ENCODE results near the gene SIVA1.

SIVA1 gene

DNA sequence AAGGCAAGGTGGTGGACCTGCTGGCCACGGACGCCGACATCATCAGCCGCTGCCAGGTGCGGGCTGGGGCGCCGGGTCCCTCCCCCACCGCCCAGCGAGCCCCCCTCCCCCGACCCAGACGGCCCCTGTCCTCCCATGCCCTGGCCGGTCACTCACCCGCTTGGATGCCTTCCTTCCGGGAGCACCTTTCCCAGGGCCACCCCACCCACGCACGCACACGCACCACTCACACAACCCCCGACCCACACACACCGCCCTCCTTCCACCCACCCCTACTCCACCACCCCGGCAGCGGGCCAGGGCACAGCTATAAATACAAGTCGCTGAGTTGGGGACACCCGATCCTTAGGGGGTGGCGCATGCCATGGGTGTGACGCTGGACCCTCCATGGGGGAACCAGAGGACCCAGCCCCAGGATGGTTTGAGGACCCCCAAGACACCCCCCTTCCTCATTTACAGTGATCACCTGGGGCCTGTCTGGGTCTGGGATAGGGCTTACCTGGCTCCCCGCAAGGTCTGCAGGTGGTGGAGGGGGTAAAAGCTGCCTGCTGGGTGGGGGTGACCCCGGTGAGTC lies 28.5 kb upstream of the SIVA1 start:
- CTCF ChIA-PET, result interaction anchor here (0.5 to 2.2 kb wide), 7 partner anchors 12 to 954 kb away, joined by 3 to 7 read pairs (median 3); partner anchors contain the start of gene SIVA1
- Histone ChIP-seq H3K4me1 (ENCODE audit: control insufficient read depth, insufficient read depth, low read length) (no peaks in the 10 kb centered on the region; the same call in 1 of the 2 replicates), H3K36me3 (ENCODE audit: control insufficient read depth in 2 of 2, insufficient read depth in 1 of 2, low read length in 2 of 2) (no peaks in the 10 kb centered on the region), H3K4me3 (ENCODE audit: low read depth, low read length) (peak overlapping the region; percentile 46), H3K27ac (ENCODE audit: extremely low read depth, low read depth, low read length) (no peak overlapping the region), H3K9me3 (ENCODE audit: control insufficient read depth, insufficient read depth, low read depth, low read length) (no peaks in the 10 kb centered on the region)
- peak; percentile 99 for TF ChIP-seq ZFHX2 (tag by site-specific recombination; conservative IDR thresholded peaks at IDR 0.05)
- TF ChIP-seq, protein P1, sequence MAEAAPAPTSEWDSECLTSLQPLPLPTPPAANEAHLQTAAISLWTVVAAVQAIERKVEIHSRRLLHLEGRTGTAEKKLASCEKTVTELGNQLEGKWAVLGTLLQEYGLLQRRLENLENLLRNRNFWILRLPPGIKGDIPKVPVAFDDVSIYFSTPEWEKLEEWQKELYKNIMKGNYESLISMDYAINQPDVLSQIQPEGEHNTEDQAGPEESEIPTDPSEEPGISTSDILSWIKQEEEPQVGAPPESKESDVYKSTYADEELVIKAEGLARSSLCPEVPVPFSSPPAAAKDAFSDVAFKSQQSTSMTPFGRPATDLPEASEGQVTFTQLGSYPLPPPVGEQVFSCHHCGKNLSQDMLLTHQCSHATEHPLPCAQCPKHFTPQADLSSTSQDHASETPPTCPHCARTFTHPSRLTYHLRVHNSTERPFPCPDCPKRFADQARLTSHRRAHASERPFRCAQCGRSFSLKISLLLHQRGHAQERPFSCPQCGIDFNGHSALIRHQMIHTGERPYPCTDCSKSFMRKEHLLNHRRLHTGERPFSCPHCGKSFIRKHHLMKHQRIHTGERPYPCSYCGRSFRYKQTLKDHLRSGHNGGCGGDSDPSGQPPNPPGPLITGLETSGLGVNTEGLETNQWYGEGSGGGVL (tag by site-specific recombination; IDR thresholded peaks at IDR 0.05), result peak; percentile 55; the same call in 1 of the 2 replicates
- no peak for TF ChIP-seq HOXC10 (CRISPR knock-in tag; IDR thresholded peaks at IDR 0.05)
- TF ChIP-seq ZNF324 (tag by site-specific recombination; IDR thresholded peaks at IDR 0.05), result no peak
- TF ChIP-seq PATZ1 (tag by site-specific recombination; IDR thresholded peaks at IDR 0.05), result peak; percentile 47
- peak; percentile 92 for TF ChIP-seq GLIS2 (tag by site-specific recombination; IDR thresholded peaks at IDR 0.05)
- peak; percentile 26; the same call in 1 of the 2 replicates for TF ChIP-seq KLF1 (tag by site-specific recombination; IDR thresholded peaks at IDR 0.05)
- TF ChIP-seq EGR2 (tag by site-specific recombination; IDR thresholded peaks at IDR 0.05; ENCODE audit: low read depth), result peak; percentile 98
- TF ChIP-seq SP2 (tag by site-specific recombination; IDR thresholded peaks at IDR 0.05), result peak; percentile 16
- TF ChIP-seq, protein P2, sequence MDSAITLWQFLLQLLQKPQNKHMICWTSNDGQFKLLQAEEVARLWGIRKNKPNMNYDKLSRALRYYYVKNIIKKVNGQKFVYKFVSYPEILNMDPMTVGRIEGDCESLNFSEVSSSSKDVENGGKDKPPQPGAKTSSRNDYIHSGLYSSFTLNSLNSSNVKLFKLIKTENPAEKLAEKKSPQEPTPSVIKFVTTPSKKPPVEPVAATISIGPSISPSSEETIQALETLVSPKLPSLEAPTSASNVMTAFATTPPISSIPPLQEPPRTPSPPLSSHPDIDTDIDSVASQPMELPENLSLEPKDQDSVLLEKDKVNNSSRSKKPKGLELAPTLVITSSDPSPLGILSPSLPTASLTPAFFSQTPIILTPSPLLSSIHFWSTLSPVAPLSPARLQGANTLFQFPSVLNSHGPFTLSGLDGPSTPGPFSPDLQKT (IDR thresholded peaks at IDR 0.05; ENCODE audit: borderline replicate concordance, low read depth, low read length), result no peak
- TF ChIP-seq ZNF19 (tag by site-specific recombination; IDR thresholded peaks at IDR 0.05; ENCODE audit: low read depth), result no peak
- TF ChIP-seq, protein P3, sequence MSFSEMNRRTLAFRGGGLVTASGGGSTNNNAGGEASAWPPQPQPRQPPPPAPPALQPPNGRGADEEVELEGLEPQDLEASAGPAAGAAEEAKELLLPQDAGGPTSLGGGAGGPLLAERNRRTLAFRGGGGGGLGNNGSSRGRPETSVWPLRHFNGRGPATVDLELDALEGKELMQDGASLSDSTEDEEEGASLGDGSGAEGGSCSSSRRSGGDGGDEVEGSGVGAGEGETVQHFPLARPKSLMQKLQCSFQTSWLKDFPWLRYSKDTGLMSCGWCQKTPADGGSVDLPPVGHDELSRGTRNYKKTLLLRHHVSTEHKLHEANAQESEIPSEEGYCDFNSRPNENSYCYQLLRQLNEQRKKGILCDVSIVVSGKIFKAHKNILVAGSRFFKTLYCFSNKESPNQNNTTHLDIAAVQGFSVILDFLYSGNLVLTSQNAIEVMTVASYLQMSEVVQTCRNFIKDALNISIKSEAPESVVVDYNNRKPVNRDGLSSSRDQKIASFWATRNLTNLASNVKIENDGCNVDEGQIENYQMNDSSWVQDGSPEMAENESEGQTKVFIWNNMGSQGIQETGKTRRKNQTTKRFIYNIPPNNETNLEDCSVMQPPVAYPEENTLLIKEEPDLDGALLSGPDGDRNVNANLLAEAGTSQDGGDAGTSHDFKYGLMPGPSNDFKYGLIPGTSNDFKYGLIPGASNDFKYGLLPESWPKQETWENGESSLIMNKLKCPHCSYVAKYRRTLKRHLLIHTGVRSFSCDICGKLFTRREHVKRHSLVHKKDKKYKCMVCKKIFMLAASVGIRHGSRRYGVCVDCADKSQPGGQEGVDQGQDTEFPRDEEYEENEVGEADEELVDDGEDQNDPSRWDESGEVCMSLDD (tag by site-specific recombination; IDR thresholded peaks at IDR 0.05), result 0 out of 2 replicates have a peak, but pooled peaks have one; percentile 24
- POLR2A ChIA-PET, result interaction anchor here (0.6 kb wide), 1 partner anchor 499 kb away, joined by 4 read pairs; no protein-coding TSS in a partner anchor

GRCh38 chr14:104724981-104725771 lies 27.8 kb upstream of the SIVA1 start:
- Histone ChIP-seq H3K4me1 (ENCODE audit: control insufficient read depth, insufficient read depth, low read length) (no peaks in the 10 kb centered on the region; the same call in 1 of the 2 replicates), H3K9me3 (ENCODE audit: control insufficient read depth, insufficient read depth, low read depth, low read length) (no peaks in the 10 kb centered on the region), H3K36me3 (ENCODE audit: control insufficient read depth in 2 of 2, insufficient read depth in 1 of 2, low read length in 2 of 2) (no peaks in the 10 kb centered on the region), H3K27ac (ENCODE audit: extremely low read depth, low read depth, low read length) (no peak overlapping the region), H3K4me3 (ENCODE audit: low read depth, low read length) (no peak overlapping the region)
- POLR2A ChIA-PET, result no interaction called here
- CTCF ChIA-PET, result interaction anchor here (0.6 to 2.0 kb wide), 5 partner anchors 11 to 525 kb away, joined by 3 to 4 read pairs (median 3); no protein-coding TSS in a partner anchor
- no peak for TF ChIP-seq ZNF791 (tag by site-specific recombination; IDR thresholded peaks at IDR 0.05)
- no peak for TF ChIP-seq ZNF292 (tag by site-specific recombination; IDR thresholded peaks at IDR 0.05; ENCODE audit: borderline replicate concordance, low read depth)
- TF ChIP-seq, protein P4, sequence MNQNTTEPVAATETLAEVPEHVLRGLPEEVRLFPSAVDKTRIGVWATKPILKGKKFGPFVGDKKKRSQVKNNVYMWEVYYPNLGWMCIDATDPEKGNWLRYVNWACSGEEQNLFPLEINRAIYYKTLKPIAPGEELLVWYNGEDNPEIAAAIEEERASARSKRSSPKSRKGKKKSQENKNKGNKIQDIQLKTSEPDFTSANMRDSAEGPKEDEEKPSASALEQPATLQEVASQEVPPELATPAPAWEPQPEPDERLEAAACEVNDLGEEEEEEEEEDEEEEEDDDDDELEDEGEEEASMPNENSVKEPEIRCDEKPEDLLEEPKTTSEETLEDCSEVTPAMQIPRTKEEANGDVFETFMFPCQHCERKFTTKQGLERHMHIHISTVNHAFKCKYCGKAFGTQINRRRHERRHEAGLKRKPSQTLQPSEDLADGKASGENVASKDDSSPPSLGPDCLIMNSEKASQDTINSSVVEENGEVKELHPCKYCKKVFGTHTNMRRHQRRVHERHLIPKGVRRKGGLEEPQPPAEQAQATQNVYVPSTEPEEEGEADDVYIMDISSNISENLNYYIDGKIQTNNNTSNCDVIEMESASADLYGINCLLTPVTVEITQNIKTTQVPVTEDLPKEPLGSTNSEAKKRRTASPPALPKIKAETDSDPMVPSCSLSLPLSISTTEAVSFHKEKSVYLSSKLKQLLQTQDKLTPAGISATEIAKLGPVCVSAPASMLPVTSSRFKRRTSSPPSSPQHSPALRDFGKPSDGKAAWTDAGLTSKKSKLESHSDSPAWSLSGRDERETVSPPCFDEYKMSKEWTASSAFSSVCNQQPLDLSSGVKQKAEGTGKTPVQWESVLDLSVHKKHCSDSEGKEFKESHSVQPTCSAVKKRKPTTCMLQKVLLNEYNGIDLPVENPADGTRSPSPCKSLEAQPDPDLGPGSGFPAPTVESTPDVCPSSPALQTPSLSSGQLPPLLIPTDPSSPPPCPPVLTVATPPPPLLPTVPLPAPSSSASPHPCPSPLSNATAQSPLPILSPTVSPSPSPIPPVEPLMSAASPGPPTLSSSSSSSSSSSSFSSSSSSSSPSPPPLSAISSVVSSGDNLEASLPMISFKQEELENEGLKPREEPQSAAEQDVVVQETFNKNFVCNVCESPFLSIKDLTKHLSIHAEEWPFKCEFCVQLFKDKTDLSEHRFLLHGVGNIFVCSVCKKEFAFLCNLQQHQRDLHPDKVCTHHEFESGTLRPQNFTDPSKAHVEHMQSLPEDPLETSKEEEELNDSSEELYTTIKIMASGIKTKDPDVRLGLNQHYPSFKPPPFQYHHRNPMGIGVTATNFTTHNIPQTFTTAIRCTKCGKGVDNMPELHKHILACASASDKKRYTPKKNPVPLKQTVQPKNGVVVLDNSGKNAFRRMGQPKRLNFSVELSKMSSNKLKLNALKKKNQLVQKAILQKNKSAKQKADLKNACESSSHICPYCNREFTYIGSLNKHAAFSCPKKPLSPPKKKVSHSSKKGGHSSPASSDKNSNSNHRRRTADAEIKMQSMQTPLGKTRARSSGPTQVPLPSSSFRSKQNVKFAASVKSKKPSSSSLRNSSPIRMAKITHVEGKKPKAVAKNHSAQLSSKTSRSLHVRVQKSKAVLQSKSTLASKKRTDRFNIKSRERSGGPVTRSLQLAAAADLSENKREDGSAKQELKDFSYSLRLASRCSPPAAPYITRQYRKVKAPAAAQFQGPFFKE (tag by site-specific recombination; IDR thresholded peaks at IDR 0.05; ENCODE audit: borderline replicate concordance), result no peak
- TF ChIP-seq, protein P5, sequence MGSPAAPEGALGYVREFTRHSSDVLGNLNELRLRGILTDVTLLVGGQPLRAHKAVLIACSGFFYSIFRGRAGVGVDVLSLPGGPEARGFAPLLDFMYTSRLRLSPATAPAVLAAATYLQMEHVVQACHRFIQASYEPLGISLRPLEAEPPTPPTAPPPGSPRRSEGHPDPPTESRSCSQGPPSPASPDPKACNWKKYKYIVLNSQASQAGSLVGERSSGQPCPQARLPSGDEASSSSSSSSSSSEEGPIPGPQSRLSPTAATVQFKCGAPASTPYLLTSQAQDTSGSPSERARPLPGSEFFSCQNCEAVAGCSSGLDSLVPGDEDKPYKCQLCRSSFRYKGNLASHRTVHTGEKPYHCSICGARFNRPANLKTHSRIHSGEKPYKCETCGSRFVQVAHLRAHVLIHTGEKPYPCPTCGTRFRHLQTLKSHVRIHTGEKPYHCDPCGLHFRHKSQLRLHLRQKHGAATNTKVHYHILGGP (tag by site-specific recombination; IDR thresholded peaks at IDR 0.05), result peak; percentile 45; the same call in 1 of the 2 replicates
- TF ChIP-seq GLIS2 (tag by site-specific recombination; IDR thresholded peaks at IDR 0.05), result peak; percentile 36; the same call in 1 of the 2 replicates
